HFFc6 (cell line): ENCODE data around the gene MT1G. TPM values are rescaled to one million over a fixed set of nuclear protein-coding genes. Genes with fewer than 3 reads are reported as not detected.

ENCODE experiments used
- DNase-seq: peaks from one replicate; pipeline ENCODE4 v3.0.0-alpha.2; 2018
- H3K27ac Mint-ChIP-seq: 2 replicates; pipeline ENCODE4 v1.8.0; 2020; ENCODE audit warnings: mild to moderate bottlenecking, mixed read lengths
- H3K27me3 Mint-ChIP-seq: 2 replicates; pipeline ENCODE4 v1.8.0; 2021; ENCODE audit warnings: mild to moderate bottlenecking, moderate library complexity, mixed read lengths; ENCODE audit not compliant: insufficient read depth
- H3K36me3 Mint-ChIP-seq: 2 replicates; pipeline ENCODE4 v1.8.0; 2021; ENCODE audit warnings: low read depth, mixed read lengths
- H3K4me1 Mint-ChIP-seq: 2 replicates; pipeline ENCODE4 v1.8.0; 2020; ENCODE audit warnings: low read depth, mixed read lengths
- H3K4me3 Mint-ChIP-seq: 2 replicates; pipeline ENCODE4 v1.8.0; 2020; ENCODE audit warnings: mild to moderate bottlenecking, moderate library complexity, mixed read lengths
- H3K9me3 Mint-ChIP-seq: 2 replicates; pipeline ENCODE4 v1.8.0; 2020; ENCODE audit warnings: mild to moderate bottlenecking, mixed read lengths
- CTCF ChIP-seq: fragments of 200-600 bp; sonication (generic); IDR thresholded peaks from 2 replicates; pipeline ENCODE4 v1.5.0; 2021; ENCODE audit warnings: antibody characterized with exemption, mild to moderate bottlenecking
- total RNA-seq, 6 experiments: library from RNA; stranded (reverse); fragmentation: NEBNext Ultra II Directional; extraction: Animal tissue kit (Norgen Biotek cat#: 25700); gene quantifications; 2 replicates in 1 of 6; 3 replicates in 5 of 6; pipeline ENCODE4 v1.2.3, GENCODE V29; 2021

The MT1G gene
- total RNA-seq, 6 experiments from 2014 or later, result 0.73 TPM; not detected in 5

- Mint-ChIP-seq H3K36me3 (no peaks in the 10 kb centered on the region), H3K4me3 (no peak overlapping the region), H3K9me3 (no peaks in the 10 kb centered on the region), H3K27ac (no peak overlapping the region), H3K27me3 (peaks cover 2% of the 10 kb centered on the region), H3K4me1 (peaks cover 10% of the 10 kb centered on the region)
- TF ChIP-seq CTCF, result no peak
- no peak for DNase-seq
These were observed 32.8 kb upstream of the MT1G start for GRCh38 chr16:56700631-56701030.

DNA sequence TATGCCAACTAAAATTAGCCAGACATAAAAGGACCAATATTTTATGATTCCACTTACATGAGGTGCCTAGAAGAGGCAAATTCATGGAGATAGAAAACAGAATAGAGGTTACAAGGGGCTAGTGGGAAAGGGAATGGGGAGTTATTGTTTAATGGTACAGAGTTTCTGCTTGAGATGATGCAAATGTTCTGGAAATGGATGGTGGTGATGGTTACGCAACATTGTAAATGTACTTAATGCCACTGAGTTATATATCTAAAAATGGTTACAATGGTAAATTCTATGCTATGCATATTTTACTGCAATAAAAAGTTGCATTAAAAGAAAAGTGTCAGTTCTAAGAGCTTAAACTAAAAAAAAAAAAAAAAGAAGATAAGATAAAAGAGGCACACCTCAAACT, 32.3 kb upstream of the MT1G start:
- Mint-ChIP-seq H3K4me3 (no peak overlapping the region), H3K27ac (no peak overlapping the region), H3K9me3 (no peaks in the 10 kb centered on the region), H3K36me3 (no peaks in the 10 kb centered on the region), H3K27me3 (peaks cover 2% of the 10 kb centered on the region), H3K4me1 (peaks cover 10% of the 10 kb centered on the region)
- no peak for TF ChIP-seq CTCF
- no peak for DNase-seq

GRCh38 chr16:56697456-56698155, 29.7 kb upstream of the MT1G start:
- H3K27me3 Mint-ChIP-seq, result peaks cover 3% of the 10 kb centered on the region
- DNase-seq, result no peak
- no peaks in the 10 kb centered on the region for H3K9me3 Mint-ChIP-seq
- H3K36me3 Mint-ChIP-seq, result no peaks in the 10 kb centered on the region
- no peak for TF ChIP-seq CTCF
- no peak overlapping the region for H3K4me3 Mint-ChIP-seq
- peaks cover 10% of the 10 kb centered on the region for H3K4me1 Mint-ChIP-seq
- no peak overlapping the region for H3K27ac Mint-ChIP-seq

DNA sequence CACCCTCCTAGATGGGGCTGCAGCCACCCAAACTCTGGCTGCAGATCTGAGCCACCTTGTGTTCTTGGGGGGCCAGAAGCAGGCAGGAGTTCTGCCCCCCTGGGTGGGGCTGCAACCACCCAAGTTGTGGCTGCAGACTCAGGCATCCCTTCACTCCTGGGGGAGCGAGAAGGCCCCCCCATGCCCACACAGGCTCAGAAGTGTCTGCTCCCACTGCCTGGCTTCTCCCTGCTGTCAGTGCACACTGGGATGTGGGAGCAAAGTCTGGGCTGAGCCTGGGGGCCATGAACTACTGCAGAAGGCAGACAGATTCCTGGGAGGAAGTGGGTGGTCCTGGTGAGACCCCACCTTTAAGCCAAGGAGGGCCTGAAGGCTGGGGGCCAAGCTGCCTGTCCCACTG, 27.4 kb upstream of the MT1G start:
- Mint-ChIP-seq H3K9me3 (no peaks in the 10 kb centered on the region), H3K27me3 (peaks cover 3% of the 10 kb centered on the region), H3K4me1 (peaks cover 8% of the 10 kb centered on the region), H3K4me3 (no peak overlapping the region), H3K27ac (no peak overlapping the region), H3K36me3 (no peaks in the 10 kb centered on the region)
- no peak for DNase-seq
- TF ChIP-seq CTCF, result no peak

DNA sequence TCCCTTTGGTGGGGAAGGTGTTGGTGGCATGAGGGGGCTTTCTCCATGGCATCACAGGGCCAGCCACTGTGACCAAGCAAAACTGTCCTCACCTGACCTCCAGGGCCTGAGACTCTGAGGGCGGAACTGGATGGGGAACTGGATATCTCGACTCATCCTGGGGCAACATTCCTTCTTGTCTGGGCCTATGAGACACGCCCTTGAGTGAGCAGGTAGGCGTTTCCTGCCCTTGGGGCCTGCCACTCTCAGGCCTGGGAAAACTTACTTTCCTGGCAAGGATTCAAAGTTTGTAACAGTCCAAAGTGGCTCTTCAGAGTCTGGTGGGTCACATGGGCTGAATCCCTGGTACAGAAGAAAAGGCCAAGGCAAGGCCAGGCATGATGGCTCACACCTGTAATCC, 24.0 kb upstream of the MT1G start:
- Mint-ChIP-seq H3K9me3 (peaks cover 2% of the 10 kb centered on the region), H3K4me1 (peaks cover 21% of the 10 kb centered on the region), H3K4me3 (no peak overlapping the region), H3K27me3 (peaks cover 3% of the 10 kb centered on the region), H3K27ac (no peak overlapping the region), H3K36me3 (no peaks in the 10 kb centered on the region; the same call in 1 of the 2 replicates)
- peak; percentile 26 for DNase-seq
- no peak for TF ChIP-seq CTCF
